Stimulated activated naive CD4-positive, alpha-beta T cell (primary cell): ENCODE results near the gene ZDHHC1.

Experiments used
- DNase-seq, 6 experiments: peaks; one replicate each; lab custom pipeline; 2025; lab: John Stamatoyannopoulos, UW

Gene ZDHHC1

GRCh38 chr16:67447508-67448076 is 31.3 kb upstream of the ZDHHC1 start:
- peak in 5 of 6 experiments; percentile 7 to 33 (median 14) for DNase-seq

- no peak for DNase-seq
These were observed 30.8 kb upstream of the ZDHHC1 start for GRCh38 chr16:67446968-67447507.

GRCh38 chr16:67445913-67446907 is 29.9 kb upstream of the ZDHHC1 start:
- no peak for DNase-seq

GRCh38 chr16:67445441-67445912 is 29.2 kb upstream of the ZDHHC1 start:
- DNase-seq: no peak

- no peak for DNase-seq
These were observed 28.8 kb upstream of the ZDHHC1 start for GRCh38 chr16:67445126-67445426.

- DNase-seq: no peak
These were observed 28.2 kb upstream of the ZDHHC1 start for GRCh38 chr16:67444259-67445125.

GRCh38 chr16:67443265-67443664 is 27.0 kb upstream of the ZDHHC1 start:
- DNase-seq: no peak

- DNase-seq: no peak
These were observed 26.4 kb upstream of the ZDHHC1 start for GRCh38 chr16:67442581-67443255.

- no peak for DNase-seq
These were observed 25.6 kb upstream of the ZDHHC1 start for GRCh38 chr16:67441907-67442306.

GRCh38 chr16:67441271-67441753 is 25.0 kb upstream of the ZDHHC1 start:
- no peak for DNase-seq

- DNase-seq: no peak
These were observed 22.6 kb upstream of the ZDHHC1 start for GRCh38 chr16:67438824-67439393.

- no peak for DNase-seq
These were observed 22.0 kb upstream of the ZDHHC1 start for GRCh38 chr16:67438098-67438791.

- no peak for DNase-seq
These were observed 21.2 kb upstream of the ZDHHC1 start for GRCh38 chr16:67437513-67437912.

- no peak for DNase-seq
These were observed 20.4 kb upstream of the ZDHHC1 start for GRCh38 chr16:67436640-67437193.

- no peak for DNase-seq
These were observed 19.5 kb upstream of the ZDHHC1 start for GRCh38 chr16:67435758-67436164.

- DNase-seq: no peak
These were observed 16.9 kb upstream of the ZDHHC1 start for GRCh38 chr16:67433131-67433719.

- DNase-seq: no peak
These were observed 16.2 kb upstream of the ZDHHC1 start for GRCh38 chr16:67432506-67432890.

GRCh38 chr16:67431775-67432505 is 15.7 kb upstream of the ZDHHC1 start:
- DNase-seq: no peak
